T47D (cell line): ENCODE data around the gene EXOSC2.
A peak's percentile ranks its signal among the peaks of the same experiment; 100 is the strongest.
"Not testable (repeated sequence)": the region's sequence is repeated elsewhere in the genome, so short reads cannot be mapped to it uniquely, and the experiment has no call there.

Experiments used
- DNase-seq, 2 experiments: peaks; one replicate each; pipeline versions ENCODE4 v3.0.0 to v3.0.0-alpha.2; 2011 to 2012; ENCODE audit warnings: low read depth in 1 of 2, low spot score in 1 of 2
- JUND ChIP-seq: IDR thresholded peaks from 2 replicates; pipeline ENCODE4 v1.6.1; 2012; ENCODE audit warnings: low read depth
- in situ Hi-C: cut with HindIII; loops from 2 replicates; pipeline ENCODE4 v1.10.0; 2016; ENCODE audit warnings: low sequenced_read_pairs, low pct_unique_long_range_greater_than_20kb

Gene EXOSC2

GRCh38 chr9:130672933-130673615 is 20.5 kb upstream of the EXOSC2 start:
- in situ Hi-C loops = no loop called here
- no peak for TF ChIP-seq JUND
- DNase-seq = no peak

- DNase-seq = no peak
- no peak for TF ChIP-seq JUND
- in situ Hi-C loops = no loop called here
Measured at GRCh38 chr9:130675396-130675795, 18.2 kb upstream of the EXOSC2 start.

GRCh38 chr9:130677252-130677651 is 16.3 kb upstream of the EXOSC2 start:
- DNase-seq = no peak
- in situ Hi-C loops = no loop called here
- no peak for TF ChIP-seq JUND

DNA sequence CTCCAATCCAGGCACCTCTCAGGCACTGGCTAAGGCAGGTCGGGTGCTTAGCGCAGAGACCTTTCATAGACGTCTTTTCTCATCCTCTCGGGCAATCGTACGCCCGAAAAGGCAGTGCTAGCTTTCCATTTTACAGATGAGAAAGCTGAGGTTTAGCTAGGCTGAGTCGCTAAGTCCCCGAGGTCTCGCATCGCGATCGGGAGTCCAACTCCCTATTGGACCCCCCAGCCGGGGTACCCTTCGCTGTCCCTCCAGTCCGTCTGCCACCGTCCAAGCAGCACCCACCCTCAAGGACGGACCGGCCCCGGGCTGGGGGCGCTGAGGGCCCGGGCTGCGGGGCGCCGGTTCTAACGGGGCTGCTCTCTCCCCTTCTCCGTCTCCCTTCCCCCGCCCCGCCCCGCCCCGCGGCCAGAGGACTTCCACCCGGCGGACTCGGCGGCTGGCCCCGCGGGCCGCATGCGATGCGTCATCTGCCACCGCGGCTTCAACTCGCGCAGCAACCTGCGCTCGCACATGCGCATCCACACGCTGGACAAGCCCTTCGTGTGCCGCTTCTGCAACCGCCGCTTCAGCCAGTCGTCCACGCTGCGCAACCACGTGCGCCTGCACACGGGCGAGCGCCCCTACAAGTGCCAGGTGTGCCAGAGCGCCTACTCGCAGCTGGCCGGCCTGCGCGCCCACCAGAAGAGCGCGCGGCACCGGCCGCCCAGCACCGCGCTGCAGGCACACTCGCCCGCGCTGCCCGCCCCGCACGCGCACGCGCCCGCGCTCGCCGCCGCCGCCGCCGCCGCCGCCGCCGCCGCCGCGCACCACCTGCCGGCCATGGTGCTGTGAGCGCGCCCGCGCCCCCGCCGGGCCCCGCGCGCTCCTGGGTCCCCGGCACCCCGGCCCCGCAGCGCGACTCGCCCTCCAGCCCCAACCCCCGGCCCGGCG is 12.5 kb upstream of the EXOSC2 start:
- DNase-seq = peak; percentile 92 to 99
- TF ChIP-seq JUND = no peak
- in situ Hi-C loops = no loop called here

GRCh38 chr9:130681769-130682420 is 11.7 kb upstream of the EXOSC2 start:
- in situ Hi-C loops = no loop called here
- TF ChIP-seq JUND = no peak
- no peak for DNase-seq

DNA sequence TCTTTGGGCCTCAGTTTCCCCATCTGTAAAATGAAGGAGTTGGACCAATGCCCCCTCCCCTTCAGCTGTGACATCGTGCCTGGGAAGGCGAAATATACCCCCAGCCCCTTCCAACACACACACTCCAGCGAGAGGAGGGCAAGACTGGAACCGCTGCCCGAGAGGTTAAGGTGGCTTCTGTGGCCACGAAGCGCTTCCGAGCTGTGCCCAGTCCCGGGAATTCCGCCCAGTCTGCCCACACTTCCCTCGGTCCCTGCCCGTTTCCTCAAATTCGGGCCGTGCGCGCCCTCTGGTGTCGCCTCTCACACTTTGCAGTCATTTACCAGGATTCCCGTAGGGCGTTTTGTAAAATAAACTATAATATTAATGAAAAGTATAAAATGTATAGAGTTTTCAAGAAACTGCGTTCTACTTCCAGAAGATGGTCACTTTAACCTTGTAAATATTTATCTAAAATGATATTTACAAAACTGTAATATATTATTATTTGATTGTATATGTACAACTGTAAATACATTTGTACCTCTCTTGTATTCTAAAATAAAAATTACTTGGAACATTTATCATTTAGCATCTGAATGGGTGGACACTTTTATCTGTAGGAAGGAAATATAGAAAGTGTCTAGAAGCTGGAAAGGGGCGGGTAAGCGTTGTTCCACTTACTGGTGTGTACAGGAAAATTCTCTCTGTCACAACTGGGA is 11.0 kb upstream of the EXOSC2 start:
- no peak for TF ChIP-seq JUND
- DNase-seq = peak; percentile 92 to 96
- in situ Hi-C loops = no loop called here

DNA sequence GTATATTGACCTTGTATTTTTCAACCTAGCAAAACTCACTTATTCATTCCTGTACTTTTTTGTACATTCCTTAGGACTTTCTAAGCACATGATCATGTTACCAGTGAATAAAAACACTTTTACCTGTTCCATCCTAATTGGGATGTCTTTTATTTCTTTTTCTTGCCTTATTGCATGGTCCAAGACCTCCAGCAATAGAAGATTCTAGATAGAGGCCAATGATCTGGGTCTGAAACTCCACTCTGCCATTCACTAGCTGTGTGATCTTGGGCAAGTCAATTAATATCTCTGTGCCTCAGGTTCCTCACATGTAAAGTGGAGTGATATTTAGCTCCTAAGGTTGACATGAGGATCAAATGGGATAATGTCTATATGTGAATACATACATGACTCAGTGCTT is 8.5 kb upstream of the EXOSC2 start:
- in situ Hi-C loops = no loop called here
- TF ChIP-seq JUND = no peak

GRCh38 chr9:130685945-130686344 is 7.6 kb upstream of the EXOSC2 start:
- in situ Hi-C loops, DNase-seq: not testable (repeated sequence)

More for the DNA sequence above, 8.5 kb upstream of the EXOSC2 start:
- DNase-seq = no peak

- DNase-seq = no peak
- in situ Hi-C loops = no loop called here
- TF ChIP-seq JUND = no peak
Measured at GRCh38 chr9:130687615-130688014, 6.0 kb upstream of the EXOSC2 start.

DNA sequence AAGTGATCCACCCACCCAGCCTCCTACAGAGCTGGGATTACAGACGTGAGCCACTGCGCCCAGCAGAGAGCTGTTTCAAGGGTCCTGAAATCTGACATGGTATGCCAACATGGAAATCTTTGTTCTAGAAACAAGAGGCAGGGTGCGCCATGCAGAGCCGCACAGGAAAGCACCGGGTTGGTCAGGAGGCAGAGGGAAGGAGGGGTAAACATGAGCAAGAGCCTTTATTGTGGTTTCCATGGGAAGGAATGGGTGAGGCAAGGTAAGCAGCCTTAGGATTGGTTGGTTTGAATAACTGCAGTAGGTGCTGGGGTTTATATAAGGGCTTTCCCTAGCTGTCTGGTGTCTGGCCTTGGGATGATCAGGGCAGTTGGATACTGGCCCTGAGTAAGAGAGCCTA is 5.5 kb upstream of the EXOSC2 start:
- no peak for TF ChIP-seq JUND
- in situ Hi-C loops = no loop called here
- DNase-seq = no peak

DNA sequence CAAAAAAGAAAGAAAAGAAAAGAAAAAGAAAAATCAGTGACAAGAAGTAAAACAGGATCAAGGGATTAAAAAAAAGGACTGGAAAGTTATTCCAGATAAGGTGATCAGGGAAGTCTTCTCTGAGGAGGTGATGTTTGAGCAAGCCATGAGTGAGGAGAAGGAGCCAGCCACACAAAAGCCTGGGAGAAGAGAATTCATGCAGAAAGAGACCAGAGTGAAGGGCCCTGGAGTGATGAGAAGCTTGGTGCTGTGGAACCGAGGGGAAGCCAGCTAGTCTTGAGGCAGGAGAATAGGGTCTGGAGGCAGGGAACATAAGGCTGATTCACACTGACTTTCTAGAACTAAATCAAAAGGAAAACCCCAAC is 4.0 kb upstream of the EXOSC2 start:
- no peak for TF ChIP-seq JUND

GRCh38 chr9:130689937-130690700 is 3.5 kb upstream of the EXOSC2 start:
- no peak for TF ChIP-seq JUND
- peak; percentile 98 to 100 for DNase-seq
- in situ Hi-C loops = no loop called here

More for the DNA sequence above, 4.0 kb upstream of the EXOSC2 start:
- in situ Hi-C loops = no loop called here
- no peak for DNase-seq
